ENCODE data around the gene TMEM25.

TMEM25 gene

GRCh38 chr11:118581057-118581456, 50.1 kb downstream of the TMEM25 start:
- no peak for TF ChIP-seq CTCF (IDR thresholded peaks at IDR 0.05; ENCODE audit: low read length, missing control alignments)
- no peak for DNase-seq (ENCODE audit: low read depth)
- H3K4me3 ChIP-seq (replicated peaks; ENCODE audit: low read depth, low read length) = no peak overlapping the region
